OCI-LY3 (cell line): Measurements from ENCODE around the gene PTGER4.

ENCODE experiments used
- H2AFZ ChIP-seq: fragments of 200-600, 300-600 bp; shearing (Covaris generic); 2 replicates; pipeline ENCODE4 v1.6.0; 2014; ENCODE audit warnings: antibody characterized with exemption, low read depth, low read length
- H3K27ac ChIP-seq: fragments of 200-600, 300-600 bp; sonication (generic); 2 replicates; pipeline ENCODE4 v1.5.1; 2014; ENCODE audit warnings: mild to moderate bottlenecking, low read length, moderate library complexity, mixed read lengths
- H3K27me3 ChIP-seq: fragments of 200-600, 300-600 bp; sonication (generic); 2 replicates; pipeline ENCODE4 v1.6.1; 2014; ENCODE audit warnings: low read depth, low read length, mixed read lengths
- H3K36me3 ChIP-seq: fragments of 200-600, 300-600 bp; sonication (generic); replicated peaks from 2 replicates; pipeline ENCODE3; 2014; ENCODE audit warnings: low read depth, low read length, mixed read lengths
- H3K4me1 ChIP-seq: fragments of 300-600, 200-600 bp; sonication (generic); 2 replicates; pipeline ENCODE4 v1.6.1; 2014; ENCODE audit warnings: low read length, mixed read lengths
- H3K4me2 ChIP-seq: fragments of 200-600, 300-600 bp; sonication (generic); 2 replicates; pipeline ENCODE4 v1.6.1; 2014; ENCODE audit warnings: low read length, mixed read lengths
- H3K4me3 ChIP-seq: fragments of 300-600, 200-600 bp; sonication (generic); 2 replicates; pipeline ENCODE4 v1.5.1; 2014; ENCODE audit warnings: antibody characterized with exemption, mild to moderate bottlenecking, low read length, moderate library complexity
- H3K79me2 ChIP-seq: fragments of 300-600, 200-600 bp; shearing (Covaris generic); 2 replicates; pipeline ENCODE4 v1.6.1; 2014; ENCODE audit warnings: mild to moderate bottlenecking, low read length, mixed read lengths
- H3K9ac ChIP-seq: fragments of 300-600, 200-600 bp; shearing (Covaris generic); 2 replicates; pipeline ENCODE4 v1.6.0; 2014; ENCODE audit warnings: mild to moderate bottlenecking, low read length, moderate library complexity
- H3K9me3 ChIP-seq: fragments of 200-600, 300-600 bp; shearing (Covaris generic); 2 replicates; pipeline ENCODE4 v1.6.1; 2014; ENCODE audit warnings: low read length, mixed read lengths; ENCODE audit not compliant: insufficient read depth
- H4K20me1 ChIP-seq: fragments of 200-600, 300-600 bp; sonication (generic); 2 replicates; pipeline ENCODE4 v1.6.1; 2016; ENCODE audit warnings: low read length, mixed read lengths; ENCODE audit not compliant: insufficient read depth
- CTCF ChIP-seq: fragments of 200-600, 300-600 bp; sonication (generic); IDR thresholded peaks from 2 replicates; pipeline ENCODE4 v1.5.1; 2014; ENCODE audit warnings: antibody characterized with exemption, low read length, low read depth
- EZH2phosphoT487 ChIP-seq: fragments of 200-600 bp; shearing (Covaris generic); IDR thresholded peaks from 2 replicates; pipeline ENCODE4 v1.6.1; 2018; ENCODE audit warnings: antibody characterized with exemption, mixed run types, low read depth

Gene PTGER4

GRCh38 chr5:40665635-40666298 lies 13.9 kb upstream of the PTGER4 start:
- H3K27me3 ChIP-seq, result no peaks in the 10 kb centered on the region

GRCh38 chr5:40666657-40667056 lies 13.1 kb upstream of the PTGER4 start:
- H4K20me1 ChIP-seq, result no peaks in the 10 kb centered on the region
- no peak overlapping the region for H2AFZ ChIP-seq
- no peaks in the 10 kb centered on the region for H3K27me3 ChIP-seq
- TF ChIP-seq CTCF, result no peak
- no peak for TF ChIP-seq EZH2phosphoT487
- no peaks in the 10 kb centered on the region for H3K79me2 ChIP-seq
- H3K9me3 ChIP-seq, result no peaks in the 10 kb centered on the region
- H3K4me2 ChIP-seq, result no peak overlapping the region
- H3K4me1 ChIP-seq, result peaks cover 15% of the 10 kb centered on the region
- no peaks in the 10 kb centered on the region for H3K36me3 ChIP-seq
- H3K27ac ChIP-seq, result no peak overlapping the region
- no peak overlapping the region for H3K4me3 ChIP-seq
- no peak overlapping the region for H3K9ac ChIP-seq

More at GRCh38 chr5:40665635-40666298, 13.9 kb upstream of the PTGER4 start:
- Histone ChIP-seq H3K4me1 (peaks cover 12% of the 10 kb centered on the region), H3K9me3 (no peaks in the 10 kb centered on the region), H3K36me3 (no peaks in the 10 kb centered on the region), H4K20me1 (no peaks in the 10 kb centered on the region), H3K79me2 (no peaks in the 10 kb centered on the region), H3K4me3 (no peak overlapping the region), H3K9ac (no peak overlapping the region), H3K4me2 (no peak overlapping the region), H3K27ac (no peak overlapping the region), H2AFZ (no peak overlapping the region)
- no peak for TF ChIP-seq CTCF
- no peak for TF ChIP-seq EZH2phosphoT487

- H3K27ac ChIP-seq, result no peak overlapping the region
- no peak overlapping the region for H2AFZ ChIP-seq
- no peak overlapping the region for H3K9ac ChIP-seq
- peaks cover 20% of the 10 kb centered on the region for H3K4me1 ChIP-seq
- H3K9me3 ChIP-seq, result no peaks in the 10 kb centered on the region
- no peaks in the 10 kb centered on the region for H3K79me2 ChIP-seq
- H3K36me3 ChIP-seq, result no peaks in the 10 kb centered on the region
- no peak overlapping the region for H3K4me3 ChIP-seq
- H4K20me1 ChIP-seq, result no peaks in the 10 kb centered on the region
- no peaks in the 10 kb centered on the region for H3K27me3 ChIP-seq
- H3K4me2 ChIP-seq, result no peak overlapping the region
- TF ChIP-seq CTCF (no peak), EZH2phosphoT487 (no peak)
These were observed 12.5 kb upstream of the PTGER4 start for GRCh38 chr5:40667161-40667663.

GRCh38 chr5:40669606-40670390 lies 9.9 kb upstream of the PTGER4 start:
- Histone ChIP-seq H3K9ac (no peak overlapping the region), H4K20me1 (no peaks in the 10 kb centered on the region), H3K4me2 (no peak overlapping the region), H3K4me3 (no peak overlapping the region), H2AFZ (no peak overlapping the region), H3K36me3 (no peaks in the 10 kb centered on the region), H3K27ac (no peak overlapping the region), H3K4me1 (peaks cover 27% of the 10 kb centered on the region), H3K9me3 (no peaks in the 10 kb centered on the region), H3K79me2 (no peaks in the 10 kb centered on the region), H3K27me3 (no peaks in the 10 kb centered on the region)
- TF ChIP-seq EZH2phosphoT487, result no peak
- TF ChIP-seq CTCF, result no peak
